ENCODE measurements around the gene TOP2A.
A peak's percentile ranks its signal among the peaks of the same experiment; 100 is the strongest.
"Not testable (repeated sequence)": the region's sequence is repeated elsewhere in the genome, so short reads cannot be mapped to it uniquely, and the experiment has no call there.

TOP2A gene

DNA sequence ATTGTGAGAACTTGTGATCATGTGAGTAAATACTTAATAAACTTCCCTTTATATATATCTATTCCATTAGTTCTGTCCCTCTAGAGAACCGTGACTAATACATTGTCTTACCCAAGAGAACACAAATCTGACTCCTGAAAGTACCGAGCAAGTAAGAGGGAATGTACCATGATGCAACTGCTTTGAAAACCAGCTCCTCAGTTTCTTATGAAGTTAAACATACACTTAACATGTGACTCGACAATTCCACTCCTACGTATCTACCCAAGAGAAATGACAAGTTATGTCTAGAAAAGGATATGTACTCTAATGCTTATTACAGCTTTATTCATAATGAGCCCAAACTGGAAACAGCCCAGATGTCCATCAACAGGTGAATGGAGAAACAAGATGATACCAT is 44.4 kb downstream of the TOP2A start:
- no peak for DNase-seq

DNA sequence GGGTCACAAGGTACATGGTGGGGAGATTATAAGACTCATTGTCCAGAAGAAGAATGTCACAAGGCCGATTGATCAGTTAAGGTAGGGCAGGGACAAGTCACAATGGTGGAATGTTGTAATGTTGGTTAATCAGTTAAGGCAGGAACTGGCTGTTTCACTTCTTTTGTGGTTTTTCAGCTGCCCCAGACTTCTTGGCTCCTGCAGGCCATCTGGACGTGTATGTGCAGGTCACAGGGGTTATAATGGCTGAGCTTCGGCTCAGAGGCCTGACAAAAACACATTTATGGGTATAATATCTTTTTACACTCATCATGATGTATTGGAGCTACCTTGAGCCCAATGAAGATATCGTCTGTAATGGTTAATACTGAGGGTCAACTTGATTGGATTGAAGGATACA is 45.1 kb downstream of the TOP2A start:
- not testable (repeated sequence) for DNase-seq

DNA sequence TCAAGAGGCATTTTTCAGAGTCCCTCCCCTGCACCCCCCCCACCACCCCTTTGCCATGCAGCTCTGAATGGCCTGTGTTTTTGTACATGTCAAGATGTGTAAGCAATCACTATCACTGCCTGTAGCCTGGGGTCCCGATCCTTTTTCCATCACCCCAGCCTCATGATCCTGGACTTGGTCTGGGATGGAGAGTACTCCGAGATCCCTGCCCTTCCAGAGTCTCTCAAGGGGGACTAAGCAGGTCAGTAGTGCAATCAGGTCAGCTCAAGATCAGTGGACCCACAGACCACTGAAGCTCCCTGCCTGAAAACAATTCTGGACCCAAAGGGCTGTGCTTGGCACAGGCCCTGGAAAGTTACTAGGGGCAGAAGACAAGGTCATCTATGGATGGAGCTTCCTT is 45.7 kb downstream of the TOP2A start:
- no peak for DNase-seq

DNA sequence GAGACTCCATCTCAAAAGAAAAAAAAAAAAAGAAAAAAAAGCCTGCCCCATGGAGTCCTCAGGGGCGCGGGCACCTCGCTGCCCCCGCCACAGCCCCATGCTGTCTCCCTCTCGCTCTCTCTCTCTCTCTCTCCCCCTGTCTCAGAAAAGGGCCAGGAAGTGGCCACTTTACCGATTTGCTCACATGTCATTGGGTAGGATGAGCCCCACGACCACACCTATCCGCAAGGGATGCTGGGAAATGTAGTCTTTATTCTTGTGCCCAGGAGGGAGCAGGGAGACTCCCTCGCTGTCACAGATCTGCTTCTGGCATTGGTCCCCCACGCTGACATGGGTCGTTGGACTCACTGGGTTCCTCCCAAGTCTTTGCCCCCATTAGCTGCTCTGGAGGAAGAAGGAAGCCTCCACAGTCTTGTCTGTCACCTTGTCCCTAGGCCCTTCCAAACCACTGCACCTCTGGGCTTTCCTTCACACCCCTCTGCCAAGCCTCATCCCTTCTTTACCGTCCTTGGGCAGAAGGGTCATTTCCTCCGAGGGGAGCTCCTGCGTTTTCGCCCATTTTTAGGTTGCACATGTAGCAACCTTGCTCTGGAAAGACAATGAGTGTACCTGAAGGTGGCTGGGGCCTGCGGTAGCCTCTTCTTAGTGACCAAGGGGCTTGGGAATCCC is 46.3 kb downstream of the TOP2A start:
- no peak for DNase-seq

DNA sequence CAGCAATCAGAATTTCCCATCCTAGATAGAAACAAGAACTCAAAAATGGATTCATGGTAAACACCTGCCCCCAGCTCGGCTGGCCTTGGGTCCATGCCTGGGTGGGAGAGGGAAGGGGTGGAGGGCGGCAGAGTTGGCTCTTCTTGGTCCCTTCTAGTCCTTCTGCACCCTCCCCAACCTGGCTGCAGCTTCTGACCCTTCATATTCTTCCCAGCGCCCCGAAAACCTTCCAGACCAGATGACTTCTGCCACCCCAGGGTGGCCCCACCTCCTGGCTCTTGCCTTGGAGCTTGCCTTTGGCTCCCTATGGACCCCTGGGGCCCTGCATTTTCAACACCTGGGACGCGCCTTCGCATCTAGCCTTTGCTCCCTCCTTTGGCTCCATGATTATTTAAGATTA is 47.8 kb downstream of the TOP2A start:
- no peak for DNase-seq

DNA sequence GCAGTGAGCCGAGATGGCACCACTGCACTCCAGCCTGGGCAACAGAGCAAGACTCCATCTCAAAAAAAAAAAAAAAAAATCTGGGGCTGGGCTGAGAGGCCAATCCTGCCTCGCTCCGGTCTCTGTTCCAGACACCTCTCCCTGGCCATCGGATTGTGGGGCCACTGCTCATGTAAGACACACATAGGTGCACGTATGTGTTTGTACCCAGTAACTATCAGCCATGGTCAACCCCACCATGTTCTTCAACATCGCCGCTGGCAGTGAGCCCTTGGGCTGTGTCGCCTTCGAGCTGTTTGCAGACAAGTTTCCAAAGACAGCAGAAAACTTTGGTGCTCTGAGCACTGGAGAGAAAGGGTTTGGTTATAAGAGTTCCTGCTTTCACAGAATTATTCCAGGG is 50.0 kb downstream of the TOP2A start:
- not testable (repeated sequence) for DNase-seq

DNA sequence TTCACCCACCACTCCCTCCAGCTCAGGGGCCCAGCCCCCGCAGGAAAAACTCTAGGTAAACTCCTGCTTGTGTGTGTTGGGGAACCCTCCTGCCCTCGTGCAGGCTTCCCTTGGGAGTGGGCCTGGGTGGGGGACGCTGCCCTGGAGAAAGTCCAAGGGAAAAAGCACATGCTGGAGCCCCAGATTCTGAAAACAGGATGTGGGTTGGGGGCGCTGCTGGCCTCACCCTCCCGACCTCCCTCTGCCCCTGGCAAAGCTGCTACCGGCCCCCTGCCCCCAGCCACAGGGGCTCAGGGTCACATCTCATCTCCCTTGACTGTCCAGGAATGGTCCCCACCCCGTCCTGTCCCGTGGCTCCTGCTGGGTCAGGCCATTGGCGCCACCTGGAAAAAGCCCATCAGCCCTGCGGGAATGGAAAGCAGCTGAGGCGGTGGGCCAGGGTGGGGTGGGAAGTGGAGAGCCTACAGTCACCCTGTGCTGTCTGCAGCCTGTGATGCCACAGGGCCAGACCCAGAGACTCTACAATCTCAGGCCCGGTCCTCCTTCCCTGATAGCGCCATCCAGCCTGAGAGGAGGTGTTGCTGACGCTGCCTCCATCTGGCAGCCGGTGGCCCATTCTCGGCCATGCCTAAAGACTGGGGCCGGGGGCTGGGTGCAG is 50.7 kb downstream of the TOP2A start:
- no peak for DNase-seq

DNA sequence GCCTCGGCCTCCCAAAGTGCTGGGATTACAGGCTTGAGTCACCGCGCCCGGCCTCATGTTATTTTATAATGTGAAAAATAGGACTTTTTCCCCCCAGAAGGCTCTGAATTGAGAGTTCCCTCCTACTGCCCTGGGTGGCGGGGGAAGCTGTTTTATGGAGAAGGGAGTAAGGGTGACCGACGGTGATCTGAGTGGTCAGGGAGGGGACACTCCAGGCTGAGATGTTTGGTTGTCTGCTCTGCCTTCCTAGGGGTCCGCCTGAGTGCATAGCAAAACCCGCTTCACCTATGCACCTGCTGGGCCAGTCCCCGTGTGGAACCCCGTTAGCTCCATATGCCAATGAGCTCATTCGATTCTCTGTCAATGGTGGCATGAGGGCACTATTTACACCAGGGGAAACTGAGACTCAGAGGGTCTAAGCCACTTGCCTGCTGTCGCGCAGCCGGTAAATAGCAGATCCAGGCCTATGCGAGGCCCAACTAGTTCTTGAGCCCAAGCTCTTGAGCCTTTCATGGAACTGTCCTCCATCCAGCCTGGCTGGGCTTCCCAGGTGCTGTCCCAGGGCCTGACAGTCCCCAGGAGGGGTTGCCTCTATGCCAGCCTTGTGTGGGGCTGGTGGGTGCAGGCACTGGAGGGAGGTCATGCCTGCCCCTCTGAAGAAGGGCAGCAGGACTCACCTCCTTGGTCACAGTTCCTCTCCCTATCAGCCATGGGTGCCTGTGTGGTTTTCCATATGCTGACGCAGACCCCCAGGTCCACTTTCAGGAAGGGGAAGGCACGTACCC is 51.4 kb downstream of the TOP2A start:
- DNase-seq: no peak

DNA sequence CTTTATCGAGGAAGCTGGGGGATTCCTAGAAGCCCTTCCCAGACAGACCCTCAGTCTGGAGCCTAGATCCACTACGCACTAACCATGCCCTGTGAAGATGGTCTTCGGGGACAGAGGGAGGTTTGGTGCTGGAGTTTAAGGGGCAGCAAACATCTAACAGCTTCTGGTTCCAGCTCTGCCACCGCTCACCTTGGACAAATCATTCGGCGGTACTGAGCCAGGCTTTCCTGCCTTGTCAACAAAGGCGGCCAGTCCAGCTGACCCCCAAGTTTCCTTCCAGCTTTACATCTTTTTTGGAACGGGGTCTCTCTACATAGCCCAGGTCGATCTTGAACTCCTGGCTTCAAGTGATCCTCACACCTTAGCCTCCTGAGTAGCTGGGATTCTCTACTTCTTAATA is 52.8 kb downstream of the TOP2A start:
- no peak for DNase-seq

DNA sequence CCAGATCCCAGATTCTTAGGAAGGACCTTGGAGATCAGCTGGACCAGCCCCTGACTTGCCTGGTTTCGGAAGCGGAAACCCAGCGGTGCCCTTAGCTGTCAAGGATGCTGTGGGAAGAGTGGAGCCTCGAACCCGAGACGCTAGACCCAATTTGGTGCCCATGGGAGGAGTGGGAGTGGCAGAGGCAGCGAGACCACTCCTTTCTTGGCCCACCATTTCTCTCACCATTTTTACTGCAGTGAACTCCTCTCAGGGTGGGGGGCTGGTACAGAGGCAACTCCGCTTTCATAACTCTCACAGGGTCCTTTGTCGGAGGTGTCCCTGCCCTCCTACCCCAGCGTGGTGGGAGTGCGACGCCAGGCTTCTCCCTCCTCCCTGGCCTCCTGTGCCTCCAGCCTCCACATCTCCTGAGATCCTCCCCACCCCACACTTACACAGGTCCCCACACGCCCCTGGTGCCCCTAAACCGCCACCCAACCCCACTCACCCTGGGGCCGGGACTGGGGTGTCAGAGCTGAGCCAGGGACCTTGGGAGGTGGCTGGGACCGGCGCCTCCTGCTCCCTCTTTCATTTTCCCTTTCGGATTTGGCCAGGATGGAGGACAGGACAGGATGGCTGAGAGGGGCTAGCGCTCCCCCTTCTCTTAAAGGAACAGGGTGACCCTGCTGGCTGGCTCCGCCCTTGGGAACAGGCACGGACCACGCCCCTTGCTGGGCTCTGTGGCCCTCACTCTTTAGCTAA is 53.4 kb downstream of the TOP2A start, which contains the start of gene GJD3:
TSS of gene GJD3 (minus strand) at position 617 of the 741 bp plus-strand sequence. CDS start 922 bp downstream, outside the sequence.
- DNase-seq: no peak

DNA sequence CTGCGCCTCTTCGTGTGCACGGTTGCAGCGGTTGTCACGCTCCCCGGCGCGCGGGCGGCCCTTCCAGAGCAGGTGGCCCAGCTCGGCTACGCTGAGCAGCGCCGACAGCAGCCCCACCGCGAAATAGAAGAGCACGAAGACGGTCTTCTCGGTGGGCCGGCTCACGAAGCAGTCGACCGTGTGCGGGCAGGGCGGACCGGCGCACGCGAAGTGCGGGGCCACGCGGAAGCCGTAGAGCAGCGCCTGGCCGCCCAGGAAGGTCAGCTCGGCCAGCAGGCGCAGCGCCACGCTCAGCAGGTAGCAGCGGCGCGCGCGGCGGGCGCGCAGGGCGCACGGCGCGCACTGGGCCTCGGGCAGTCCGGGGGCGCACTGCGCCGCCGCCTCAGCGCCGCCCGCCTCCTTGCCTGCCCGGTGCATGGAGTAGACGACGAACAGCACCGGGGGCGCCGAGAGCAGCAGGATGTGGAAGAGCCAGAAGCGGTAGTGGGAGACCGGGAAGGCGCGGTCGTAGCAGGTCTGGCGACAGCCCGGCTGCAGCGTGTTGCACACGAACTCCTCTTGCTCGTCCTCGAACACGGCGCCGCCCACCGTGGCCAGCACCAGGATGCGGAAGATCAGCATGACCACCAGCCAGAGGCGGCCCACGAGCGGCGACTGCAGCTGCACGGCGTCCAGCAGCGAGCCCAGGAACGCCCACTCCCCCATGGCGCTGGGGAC is 54.4 kb downstream of the TOP2A start:
- no peak for DNase-seq

DNA sequence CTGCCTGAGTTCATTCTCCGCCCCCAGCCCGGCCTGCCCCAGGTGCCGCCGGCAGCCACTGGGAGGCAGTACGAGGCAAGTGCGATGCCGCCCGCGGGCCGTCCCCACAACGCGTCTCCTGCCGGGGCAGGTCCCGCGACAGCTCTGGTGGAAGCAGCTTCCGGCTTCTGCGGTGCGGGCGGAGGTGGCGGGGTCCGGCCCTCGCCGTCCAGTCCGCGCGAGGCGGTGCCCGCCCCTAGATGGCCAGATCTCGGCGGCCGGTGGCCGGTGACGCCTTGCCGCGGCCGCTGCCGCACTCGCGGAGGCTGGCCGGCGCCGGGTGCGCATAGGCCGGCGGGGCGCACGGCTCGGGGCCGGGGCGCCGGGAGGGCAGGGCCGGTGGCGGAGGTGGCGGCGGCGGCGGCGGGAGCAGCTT is 55.0 kb downstream of the TOP2A start:
- peak; percentile 67 for DNase-seq

DNA sequence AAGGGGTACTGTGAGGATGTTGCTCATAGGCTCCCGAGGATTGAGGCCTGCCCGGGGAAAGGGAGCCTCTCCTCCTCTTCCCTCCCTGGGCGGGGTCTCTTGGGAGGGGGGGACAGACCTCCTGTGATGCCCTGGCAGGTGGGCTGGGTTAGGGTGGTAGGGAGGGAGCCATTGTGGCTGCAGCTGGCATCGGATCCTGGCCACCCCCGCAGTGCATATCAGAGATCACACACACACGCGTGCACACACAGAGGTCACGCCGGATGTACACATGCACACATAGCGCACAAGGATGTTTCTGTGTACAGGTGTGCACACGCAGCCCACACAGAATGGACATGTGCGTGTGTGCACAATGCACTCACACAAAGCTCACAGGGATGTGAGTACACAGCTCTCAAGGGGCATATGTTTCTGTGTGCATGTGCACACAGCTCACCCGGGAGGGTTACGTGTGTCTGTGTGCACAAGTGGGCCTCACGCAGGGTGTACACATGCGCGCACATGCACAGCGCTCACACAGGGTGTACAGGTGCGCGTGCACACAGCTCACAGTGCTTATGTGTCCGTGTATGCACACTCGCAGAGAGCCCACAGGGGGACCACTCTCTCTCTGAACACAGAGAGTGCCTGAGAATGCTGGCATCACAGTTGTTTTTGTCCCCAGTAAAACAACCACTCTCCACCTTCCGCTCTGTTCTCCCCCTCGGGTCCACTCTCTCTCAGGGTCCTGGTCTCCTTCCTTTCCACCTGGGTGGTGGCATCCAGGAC is 55.6 kb downstream of the TOP2A start:
- no peak for DNase-seq

DNA sequence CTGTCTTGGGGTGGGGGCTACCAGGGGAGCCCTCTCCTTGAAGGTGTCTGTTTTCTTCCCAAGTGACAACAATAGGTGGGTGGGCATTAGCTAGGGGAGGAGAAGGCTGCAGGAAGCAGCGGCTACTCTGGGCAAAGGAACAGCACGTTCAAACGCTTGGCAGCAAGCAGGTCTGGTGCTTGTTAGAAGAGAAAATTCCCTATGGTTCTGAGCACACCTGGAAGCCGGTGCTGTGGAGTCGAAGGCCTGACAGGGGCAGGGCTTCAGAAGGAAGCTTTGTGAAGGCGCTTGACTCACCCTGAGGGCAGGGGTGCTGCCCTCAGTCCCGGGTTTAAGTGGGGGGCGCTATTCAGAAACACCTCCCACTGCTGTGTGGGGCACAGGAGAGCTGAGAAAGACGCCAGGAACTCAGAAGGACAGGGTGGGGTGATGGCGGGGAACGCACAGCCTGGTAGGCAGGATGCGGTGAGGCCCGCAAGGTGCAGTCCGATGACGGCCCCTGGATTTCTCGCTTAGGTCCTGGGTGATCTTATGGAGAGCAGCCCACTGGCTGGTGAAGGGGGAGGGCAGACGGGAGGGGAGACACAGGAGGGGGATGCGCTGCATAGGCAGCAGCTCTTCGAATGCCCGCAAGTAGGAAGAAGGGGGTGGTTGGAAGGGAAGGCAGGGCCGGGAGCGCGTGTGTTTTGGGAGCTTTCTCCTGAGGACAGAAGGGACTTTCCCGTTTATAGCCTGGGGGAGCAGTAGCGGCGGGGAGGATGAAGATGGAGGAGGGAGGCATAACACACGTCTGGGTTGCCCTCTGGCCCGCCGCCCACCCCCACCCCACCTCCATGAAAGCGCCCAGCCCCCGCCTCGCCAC is 56.4 kb downstream of the TOP2A start:
- DNase-seq: no peak

DNA sequence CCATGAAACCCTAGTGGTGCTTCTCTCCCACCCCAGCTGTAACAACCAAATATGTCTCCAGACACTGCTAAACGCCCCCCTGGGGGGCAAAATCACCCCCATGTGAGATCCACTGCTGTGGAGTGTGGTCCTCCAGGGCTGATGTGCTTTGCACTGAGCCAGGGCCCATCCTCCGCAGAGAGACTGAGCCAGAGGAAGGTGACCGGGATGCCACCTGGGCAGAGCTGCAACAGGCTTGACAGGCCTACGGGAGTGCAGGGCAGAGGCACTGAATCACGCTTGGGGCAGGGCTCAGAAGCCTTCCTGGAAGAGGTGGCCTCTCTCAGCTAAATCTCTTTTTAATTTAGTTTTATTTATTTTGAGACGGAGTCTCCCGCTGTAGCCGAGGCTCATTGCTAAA is 57.6 kb downstream of the TOP2A start:
- no peak for DNase-seq

DNA sequence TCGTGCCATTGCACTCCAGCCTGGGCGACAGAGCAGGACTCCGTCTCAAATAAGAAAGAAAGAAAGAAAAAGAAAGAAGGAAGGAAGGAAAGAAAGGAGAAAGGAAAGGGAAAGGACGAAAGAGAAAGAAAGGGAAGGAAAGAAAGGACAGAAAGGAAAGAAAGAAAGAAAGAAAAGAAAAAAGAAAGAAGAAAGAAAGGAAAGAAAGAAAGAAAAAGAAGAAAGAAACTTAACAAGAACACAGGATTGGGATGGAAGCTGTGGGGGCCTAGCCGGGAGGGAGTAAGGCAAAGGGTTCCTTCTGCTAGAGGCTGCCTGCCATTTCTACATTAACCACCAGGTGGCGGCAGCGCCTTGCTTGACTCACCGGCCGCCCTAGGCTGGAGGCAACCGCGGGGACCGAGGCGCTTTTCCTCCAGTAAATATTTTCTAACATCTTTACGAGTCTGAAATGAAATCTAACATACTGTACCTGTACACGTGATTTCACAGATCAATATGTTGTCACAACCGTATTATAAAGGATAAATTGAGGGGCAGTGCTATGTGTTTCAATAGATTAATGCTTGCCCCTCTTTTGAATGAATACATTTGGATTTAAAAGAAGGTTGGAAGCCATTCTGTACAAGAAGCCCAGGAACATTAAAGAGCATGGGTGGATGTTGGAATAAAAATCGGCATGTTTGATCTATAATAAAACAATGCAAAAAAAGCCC is 59.2 kb downstream of the TOP2A start:
- DNase-seq: peak; percentile 90

DNA sequence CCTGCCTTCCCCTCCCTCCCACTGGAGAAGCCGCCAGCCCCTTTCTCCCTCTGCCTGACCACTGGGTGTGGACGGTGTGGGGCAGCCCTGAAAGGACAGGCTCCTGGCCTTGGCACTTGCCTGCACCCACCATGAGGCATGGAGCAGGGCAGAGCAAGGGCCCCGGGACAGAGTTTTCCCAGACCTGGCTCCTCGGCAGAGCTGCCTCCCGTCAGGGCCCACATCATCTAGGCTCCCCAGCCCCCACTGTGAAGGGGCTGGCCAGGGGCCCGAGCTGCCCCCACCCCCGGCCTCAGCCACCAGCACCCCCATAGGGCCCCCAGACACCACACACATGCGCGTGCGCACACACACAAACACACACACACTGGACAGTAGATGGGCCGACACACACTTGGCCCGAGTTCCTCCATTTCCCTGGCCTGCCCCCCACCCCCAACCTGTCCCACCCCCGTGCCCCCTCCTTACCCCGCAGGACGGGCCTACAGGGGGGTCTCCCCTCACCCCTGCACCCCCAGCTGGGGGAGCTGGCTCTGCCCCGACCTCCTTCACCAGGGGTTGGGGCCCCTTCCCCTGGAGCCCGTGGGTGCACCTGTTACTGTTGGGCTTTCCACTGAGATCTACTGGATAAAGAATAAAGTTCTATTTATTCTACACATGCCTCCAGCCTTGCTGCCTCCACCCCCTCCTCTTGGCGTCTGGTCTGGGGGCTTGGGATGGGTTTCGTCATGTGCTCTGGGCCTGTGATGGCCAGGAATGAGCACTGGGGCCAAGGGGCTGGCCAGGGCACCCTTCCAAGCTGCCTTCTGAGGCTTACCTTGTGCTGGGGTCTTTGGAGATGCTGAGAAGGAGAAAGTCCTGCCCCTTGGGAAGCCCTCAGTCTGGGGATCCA is 60.5 kb downstream of the TOP2A start:
- no peak for DNase-seq

DNA sequence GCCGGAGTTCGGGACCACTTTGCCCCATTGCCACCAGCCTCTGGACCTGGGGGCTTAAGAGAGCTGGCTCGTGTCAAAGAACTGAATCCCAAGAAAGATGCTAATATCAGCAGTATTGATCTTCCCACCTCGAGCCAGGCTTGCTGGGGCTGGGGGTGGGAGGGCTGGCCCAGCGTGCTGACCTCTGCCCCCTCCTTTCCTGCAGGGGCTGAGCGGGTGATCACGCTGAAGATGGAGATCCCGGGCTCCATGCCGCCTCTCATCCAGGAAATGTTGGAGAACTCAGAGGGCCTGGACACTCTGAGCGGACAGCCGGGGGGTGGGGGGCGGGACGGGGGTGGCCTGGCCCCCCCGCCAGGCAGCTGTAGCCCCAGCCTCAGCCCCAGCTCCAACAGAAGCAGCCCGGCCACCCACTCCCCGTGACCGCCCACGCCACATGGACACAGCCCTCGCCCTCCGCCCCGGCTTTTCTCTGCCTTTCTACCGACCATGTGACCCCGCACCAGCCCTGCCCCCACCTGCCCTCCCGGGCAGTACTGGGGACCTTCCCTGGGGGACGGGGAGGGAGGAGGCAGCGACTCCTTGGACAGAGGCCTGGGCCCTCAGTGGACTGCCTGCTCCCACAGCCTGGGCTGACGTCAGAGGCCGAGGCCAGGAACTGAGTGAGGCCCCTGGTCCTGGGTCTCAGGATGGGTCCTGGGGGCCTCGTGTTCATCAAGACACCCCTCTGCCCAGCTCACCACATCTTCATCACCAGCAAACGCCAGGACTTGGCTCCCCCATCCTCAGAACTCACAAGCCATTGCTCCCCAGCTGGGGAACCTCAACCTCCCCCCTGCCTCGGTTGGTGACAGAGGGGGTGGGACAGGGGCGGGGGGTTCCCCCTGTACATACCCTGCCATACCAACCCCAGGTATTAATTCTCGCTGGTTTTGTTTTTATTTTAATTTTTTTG is 61.6 kb downstream of the TOP2A start:
- no peak for DNase-seq
